Suppressor macrophage treated with lipopolysaccharide for 1 hour (primary cell): ENCODE measurements around the gene SPATA20.

Source experiments
- DNase-seq, 3 donors: peaks; one replicate each; pipeline ENCODE4 v3.0.0-alpha.2; 2020 to 2022

SPATA20 gene

GRCh38 chr17:50520483-50520882 is 26.5 kb upstream of the SPATA20 start:
- no peak for DNase-seq

- no peak for DNase-seq
These were observed 25.5 kb upstream of the SPATA20 start for GRCh38 chr17:50521514-50521913.

GRCh38 chr17:50522766-50523165 is 24.2 kb upstream of the SPATA20 start:
- DNase-seq = no peak

DNA sequence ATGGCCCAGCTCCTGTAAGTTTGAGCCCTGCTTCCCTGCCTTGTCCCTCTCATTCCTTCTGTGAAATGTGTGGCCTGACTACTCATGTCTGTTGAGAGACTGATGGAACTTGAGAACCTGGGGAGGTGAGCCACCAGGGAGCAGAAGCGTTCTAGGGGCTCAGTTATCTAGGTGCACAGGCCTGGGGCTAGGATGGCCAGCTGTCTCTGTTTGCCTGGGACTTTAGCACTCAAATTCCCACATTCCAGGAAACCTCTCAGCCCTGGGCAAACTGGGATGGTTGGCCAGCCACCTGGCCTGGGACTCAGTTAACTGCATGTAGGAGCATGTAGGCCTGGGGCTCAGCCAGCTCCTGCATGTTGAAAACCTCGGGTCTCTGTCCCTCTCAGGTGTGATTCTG is 23.8 kb upstream of the SPATA20 start:
- DNase-seq = no peak

DNA sequence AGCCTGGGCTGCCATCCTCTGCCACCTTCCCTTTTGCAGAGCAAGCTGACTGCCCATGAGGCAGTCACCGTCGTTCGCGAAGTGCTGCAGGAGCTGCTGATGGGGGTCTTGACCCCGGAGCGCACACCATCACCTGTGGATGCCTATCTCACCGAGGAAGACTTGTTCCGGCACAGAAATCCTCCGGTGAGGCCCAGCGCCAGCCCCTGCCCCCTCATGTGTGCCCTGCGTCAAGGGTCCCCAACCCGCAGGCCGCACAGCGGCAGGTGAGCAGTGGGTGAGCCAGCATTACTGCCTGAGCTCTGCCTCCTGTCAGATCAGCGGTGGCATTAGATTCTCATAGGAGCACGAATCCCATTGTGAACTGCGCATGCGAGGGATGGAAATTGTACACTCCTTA is 22.1 kb upstream of the SPATA20 start:
- no peak for DNase-seq

GRCh38 chr17:50527155-50527762 is 19.7 kb upstream of the SPATA20 start:
- DNase-seq = peak in 1 of 3 donors; percentile 34

- no peak for DNase-seq
These were observed 19.0 kb upstream of the SPATA20 start for GRCh38 chr17:50527949-50528474.

GRCh38 chr17:50529849-50530248 is 17.1 kb upstream of the SPATA20 start:
- DNase-seq = no peak

DNA sequence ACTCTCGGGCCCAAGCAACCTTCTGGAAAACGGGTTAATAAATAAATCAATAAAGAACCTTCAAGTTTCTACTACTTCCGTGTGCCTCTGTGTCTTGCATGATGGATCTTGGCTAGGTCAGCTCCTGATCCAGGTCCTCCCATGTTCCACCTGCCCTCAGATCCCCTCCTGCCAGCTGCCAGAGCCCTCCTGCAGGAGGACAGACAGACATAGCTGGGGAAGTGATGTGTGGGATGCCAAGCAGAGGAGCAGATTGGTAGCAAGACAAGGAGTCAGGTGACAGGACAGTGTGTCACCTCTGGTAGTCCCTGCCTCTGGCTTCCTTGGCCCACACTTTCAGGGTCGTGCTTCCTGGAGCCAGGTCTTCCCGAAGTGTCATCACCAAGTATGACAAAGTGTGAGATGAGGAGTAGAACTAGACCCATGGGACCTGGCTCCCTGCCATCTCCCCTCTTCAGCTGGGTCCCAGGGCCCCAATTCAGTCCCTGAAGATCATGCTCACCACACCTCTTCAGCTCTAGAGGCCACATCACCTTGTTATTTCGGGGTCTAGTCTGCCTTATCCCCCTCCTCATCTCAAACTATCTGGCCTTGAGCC is 15.4 kb upstream of the SPATA20 start:
- peak in 2 of 3 donors; percentile 23 to 48 for DNase-seq

DNA sequence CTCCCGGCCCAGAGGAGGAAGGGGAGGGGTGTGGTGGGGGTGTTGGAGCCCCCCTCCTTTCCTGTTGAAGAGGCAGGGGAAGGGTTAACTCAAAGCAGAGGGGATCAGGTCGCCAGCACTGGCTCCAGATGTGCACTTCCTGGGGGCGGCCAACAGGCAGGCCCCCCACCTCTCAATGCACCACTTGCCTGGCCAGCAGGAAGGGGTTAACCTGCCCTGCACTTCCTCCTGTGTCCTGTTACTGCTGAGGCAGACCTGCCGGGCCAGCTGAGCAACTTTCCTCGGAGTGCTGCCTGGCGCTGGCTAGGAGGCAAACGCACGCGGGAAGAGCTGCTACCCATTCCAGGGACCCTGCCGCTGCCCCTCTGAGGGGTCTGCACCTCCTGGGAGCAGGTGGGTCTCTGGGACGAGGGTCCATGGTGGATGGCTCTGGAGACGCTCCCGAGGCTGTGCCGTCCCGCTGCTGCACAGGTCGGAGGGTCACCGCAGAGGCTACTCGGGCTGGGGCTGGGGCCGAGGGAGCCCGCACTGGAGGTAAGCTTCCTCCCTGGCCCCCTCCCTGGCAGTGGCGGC is 14.4 kb upstream of the SPATA20 start, which contains the start of gene EPN3:
Gene EPN3 (plus strand): TSS at position 284 of the 573 bp plus-strand sequence. CDS start 3,822 bp downstream, outside the sequence.
- DNase-seq = no peak

DNA sequence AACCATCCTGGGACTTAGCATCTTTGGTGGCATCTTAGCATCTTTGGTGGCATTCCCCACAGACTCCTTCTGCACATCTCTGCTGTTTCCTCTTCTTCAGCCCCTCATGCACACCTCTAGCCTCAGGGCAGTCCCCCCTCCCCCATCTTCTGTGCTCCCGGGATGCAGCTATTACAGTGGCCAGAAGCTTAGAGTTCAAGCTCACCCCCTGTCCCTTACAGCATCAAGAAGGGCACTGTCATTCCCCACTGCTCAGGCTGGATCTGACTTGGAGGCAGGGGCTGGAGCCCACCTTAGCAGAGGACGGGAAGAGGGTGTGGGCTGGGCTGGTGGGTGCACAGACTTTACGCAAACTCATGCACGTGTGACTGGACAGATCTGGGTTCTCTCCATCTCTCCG is 13.8 kb upstream of the SPATA20 start:
- DNase-seq = no peak

- DNase-seq = no peak
These were observed 13.2 kb upstream of the SPATA20 start for GRCh38 chr17:50533720-50534148.

DNA sequence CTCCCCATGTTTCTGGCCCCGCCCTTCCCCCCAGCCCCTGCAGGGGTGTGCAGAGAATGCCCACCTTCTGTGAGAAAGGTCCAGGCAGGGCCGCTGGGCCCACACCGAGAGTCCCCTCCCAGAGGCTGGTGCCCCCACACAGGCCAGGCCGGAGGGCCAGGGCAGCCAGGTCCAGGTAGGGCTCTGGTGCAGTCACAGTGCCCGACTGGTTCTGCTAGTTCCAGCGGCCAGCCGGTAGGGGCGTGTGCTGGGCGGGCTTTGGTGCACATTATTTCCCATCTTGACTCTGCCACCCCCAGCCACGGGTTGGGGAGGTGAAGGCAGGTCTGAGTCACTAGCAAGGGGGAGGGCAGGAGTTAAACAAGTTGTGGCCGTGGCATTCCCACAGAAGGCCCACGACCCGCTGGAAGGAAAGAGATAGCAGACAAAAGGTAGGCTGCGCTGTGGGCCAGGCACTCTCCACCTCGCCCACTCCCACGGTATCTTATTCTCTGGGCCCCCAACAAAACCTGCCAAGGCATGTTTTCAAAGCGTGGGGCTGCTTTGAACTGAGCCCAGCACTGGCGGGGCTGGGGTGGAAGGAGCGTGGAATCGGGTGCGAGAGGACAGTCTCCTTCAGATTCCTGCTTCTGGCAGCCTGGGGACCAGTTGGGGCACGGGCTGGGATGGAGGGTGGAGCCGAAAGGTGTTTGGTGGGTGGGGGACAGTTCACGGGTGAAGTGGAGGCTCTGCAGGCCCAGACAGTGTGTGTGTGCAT is 12.6 kb upstream of the SPATA20 start:
- DNase-seq = peak in 2 of 3 donors; percentile 31 to 39

DNA sequence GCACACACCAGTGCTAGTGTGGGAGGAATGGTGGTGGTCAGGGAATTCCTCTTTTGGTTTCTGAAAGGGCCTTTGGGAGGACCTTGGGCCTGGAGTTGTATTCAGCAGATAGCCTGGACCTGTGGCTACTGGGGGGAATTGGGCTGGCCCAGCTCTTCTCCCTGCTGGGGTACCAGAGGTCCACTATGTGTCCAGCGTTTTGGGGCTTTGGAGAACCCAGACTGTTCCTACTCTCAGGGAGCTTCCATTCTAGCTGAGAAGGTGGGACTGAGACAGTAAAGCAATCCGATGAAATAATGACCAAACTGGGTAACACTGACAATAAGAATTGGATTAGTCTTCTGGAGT is 12.0 kb upstream of the SPATA20 start:
- peak in 2 of 3 donors; percentile 21 to 25 for DNase-seq

DNA sequence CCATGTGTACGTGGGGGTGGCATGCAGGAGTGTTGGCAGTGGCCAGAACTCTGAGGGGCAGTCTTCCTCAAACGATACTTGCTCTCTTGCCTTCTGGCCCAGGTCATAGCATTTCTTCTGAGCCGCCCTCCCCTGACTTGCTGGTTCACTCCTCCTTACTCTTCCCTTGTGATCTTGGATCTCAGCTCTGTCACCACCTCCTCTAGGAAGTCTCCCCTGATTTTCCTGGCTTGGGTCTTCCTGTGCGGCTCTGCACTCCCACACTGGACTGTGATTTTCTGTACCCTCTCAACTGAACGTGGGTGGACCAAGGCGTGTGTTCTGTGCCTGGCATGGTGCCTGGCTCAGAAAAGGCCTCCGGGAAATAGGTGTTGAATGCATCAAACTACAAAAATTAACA is 11.6 kb upstream of the SPATA20 start:
- DNase-seq = no peak

DNA sequence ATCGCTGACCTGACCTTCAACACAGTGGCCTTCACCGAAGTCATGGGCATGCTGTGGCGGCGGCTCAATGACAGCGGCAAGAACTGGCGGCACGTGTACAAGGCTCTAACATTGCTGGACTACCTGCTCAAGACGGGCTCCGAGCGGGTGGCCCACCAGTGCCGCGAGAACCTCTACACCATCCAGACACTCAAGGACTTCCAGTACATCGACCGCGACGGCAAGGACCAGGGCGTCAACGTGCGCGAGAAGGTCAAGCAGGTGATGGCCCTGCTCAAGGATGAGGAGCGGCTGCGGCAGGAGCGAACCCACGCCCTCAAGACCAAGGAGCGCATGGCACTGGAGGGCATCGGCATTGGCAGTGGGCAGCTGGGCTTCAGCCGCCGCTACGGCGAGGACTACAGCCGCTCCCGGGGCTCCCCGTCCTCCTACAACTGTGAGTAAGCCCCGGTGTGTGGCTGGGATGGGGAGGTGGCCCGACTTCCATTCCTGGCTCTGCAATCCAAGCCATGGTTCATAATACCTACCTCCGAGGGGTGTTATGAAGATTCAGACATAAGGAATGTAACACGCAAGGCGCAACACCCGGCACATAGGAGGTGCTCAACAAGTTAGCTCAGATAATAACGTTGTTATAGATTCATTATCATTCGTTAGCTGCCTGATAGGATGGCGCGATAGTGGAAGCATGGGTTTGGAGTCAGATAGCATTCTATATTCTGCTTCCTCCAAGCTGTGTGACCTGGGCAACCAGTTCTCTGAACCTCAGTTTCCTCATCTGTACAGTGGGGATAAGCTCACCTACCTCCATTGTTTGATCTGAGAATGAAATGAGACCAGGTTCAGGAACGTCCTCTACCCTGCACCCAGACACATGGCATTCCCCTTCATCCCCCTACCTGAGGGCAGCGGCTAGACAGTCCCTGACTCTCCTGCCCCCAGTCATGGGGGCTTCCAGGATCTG is 10.0 kb upstream of the SPATA20 start:
- no peak for DNase-seq

DNA sequence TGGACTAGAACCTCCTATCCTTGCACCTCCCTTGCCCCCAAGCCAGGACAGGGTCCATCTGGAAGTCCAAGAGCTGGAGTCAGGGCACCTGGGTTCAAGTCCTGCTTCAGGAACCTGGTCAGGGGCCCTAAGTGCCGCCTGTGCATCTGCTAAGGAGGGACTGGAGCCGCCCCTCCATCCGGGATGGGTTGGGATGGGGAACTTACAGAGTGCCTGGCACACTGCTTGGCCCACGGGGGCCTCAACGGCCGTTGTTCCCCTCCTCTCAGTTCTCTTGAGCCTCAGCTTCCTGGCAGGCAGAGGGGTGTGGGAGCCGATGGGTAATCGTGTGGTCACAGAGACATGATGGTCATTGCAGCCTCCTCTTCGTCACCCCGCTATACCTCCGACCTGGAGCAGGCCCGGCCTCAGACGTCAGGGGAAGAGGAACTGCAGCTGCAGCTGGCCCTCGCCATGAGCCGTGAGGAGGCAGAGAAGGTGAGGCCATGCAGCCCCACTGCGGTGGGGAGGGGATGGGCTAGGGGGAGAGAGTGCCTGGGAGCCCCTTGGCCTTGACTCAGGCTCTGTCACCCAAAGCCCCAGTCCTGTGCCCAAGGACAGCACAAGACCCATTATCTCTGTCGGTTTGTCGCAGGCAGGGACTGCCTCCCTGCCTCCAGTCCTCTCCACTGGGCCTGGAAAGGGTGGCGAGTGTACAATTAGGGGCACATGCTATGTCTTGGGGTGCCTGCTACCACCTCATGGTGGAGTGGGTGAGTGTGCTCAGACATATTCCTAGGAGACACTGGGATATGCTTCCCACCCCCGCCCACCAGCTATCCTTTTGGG is 9.0 kb upstream of the SPATA20 start:
- DNase-seq = no peak

DNA sequence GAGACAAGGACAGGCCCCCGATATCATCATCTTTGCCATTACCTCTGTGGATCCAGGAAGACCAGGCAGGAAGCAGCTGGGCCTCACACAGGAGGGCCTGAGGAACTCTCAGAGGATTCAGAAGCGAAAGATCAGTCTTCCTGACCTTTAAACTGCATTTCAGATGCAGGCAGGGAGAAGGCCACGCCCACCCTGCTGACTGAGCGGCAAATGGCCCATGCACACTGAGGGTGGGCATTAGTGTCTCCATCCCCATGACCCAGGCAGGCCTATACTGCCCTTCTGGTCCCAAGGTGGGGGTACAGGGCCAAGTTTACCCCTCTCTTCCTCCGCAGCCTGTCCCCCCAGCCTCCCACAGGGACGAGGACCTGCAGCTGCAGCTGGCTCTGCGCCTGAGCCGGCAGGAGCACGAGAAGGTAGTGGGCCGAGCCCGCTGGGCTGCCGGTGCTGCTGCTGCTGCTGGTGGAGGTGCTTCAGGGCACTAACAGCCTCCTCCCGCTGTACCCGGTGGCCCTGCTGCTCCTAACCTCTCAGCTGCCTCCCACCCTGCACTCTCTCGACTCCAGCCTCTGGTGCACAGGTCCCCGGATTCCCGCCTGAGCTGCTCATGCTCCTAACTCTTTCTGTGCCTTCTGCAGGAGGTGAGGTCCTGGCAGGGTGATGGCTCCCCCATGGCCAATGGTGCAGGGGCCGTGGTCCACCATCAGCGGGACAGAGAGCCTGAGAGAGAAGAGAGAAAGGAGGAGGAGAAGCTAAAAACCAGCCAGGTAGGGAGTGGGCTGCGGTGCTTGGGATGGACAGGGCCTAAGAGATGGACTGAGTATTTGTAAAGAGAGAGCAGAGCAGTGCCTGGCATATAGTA is 8.2 kb upstream of the SPATA20 start:
- DNase-seq = no peak

DNA sequence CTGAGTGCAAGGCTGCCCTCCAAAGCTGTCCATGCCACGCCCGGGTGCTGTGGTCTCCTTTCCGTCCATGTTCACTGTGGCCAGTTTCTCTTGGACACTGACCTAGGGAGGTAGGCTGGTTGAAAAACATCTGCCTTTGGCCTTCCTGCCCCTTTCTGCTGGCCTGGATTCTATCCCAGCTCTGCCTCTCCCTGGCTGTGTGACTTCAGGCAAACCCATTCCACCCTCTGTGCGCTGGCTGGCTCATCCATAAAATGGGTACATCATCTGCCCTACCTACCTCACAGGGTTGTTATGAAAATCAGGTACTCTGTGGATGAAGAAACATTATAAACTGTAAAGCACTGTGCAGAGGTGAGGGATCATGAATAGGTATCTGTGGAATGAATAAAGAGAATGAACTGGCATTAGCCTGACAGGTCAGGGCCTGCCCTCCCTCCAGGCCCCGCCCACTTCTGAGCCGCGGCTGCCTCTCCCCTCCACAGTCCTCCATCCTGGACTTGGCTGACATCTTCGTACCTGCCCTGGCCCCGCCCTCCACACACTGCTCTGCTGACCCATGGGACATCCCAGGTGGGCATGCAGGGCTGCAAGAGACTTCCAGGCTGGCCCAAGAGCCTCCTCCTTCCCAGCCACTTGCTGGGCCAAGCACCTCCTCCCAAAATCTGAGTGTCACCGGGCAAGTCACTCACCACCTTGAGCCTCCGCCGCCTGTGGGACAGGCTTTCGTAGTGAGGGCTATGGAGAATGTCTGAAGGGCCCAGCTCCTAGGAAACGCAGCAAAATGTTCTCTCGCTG is 7.0 kb upstream of the SPATA20 start:
- DNase-seq = no peak
